Measurements from ENCODE around the gene RPH3AL.

Gene RPH3AL, protein sequence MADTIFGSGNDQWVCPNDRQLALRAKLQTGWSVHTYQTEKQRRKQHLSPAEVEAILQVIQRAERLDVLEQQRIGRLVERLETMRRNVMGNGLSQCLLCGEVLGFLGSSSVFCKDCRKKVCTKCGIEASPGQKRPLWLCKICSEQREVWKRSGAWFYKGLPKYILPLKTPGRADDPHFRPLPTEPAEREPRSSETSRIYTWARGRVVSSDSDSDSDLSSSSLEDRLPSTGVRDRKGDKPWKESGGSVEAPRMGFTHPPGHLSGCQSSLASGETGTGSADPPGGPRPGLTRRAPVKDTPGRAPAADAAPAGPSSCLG

DNA sequence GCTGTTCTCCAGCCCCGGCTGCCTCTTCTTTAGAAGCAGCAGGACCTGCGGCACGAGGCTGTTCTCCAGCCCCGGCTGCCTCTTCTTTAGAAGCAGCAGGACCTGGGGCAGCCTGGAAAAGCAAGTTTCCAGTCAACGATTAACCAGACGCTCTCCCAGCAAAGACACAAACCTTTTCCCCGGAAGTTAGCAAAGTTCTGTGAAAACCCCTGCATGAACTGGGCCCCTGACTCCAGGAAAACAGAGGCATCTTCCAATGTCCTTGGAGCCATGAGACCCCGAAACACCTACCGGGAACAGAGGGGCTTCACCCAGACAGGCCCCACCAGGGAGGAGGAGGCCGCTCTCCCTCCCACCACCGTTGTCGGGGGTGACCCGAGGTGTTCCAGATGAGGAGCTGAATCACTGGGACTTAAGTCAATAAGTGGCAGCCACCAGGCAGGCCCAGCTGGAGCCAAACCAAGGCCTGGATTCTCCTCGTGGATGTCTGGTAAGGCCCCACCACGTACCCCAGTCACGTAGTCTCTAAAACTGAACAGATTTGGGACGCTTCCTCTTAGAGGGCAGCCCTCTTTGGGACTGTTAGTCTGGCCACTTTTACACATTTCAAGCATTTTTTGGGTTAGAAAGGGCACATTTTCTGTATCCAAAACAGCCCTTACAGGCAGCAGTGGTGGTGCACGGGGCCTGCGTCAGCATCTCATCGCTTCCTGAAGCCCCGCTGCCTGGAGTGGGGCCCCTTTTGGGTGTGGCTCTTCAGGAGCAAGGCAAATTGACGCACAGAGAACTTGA is at the start of gene RPH3AL:
RPH3AL (minus strand) TSS at position 387 of the 792 bp plus-strand sequence. CDS start 25,264 bp downstream, outside the sequence.
- no peak for DNase-seq (ENCODE audit: low read depth)

DNA sequence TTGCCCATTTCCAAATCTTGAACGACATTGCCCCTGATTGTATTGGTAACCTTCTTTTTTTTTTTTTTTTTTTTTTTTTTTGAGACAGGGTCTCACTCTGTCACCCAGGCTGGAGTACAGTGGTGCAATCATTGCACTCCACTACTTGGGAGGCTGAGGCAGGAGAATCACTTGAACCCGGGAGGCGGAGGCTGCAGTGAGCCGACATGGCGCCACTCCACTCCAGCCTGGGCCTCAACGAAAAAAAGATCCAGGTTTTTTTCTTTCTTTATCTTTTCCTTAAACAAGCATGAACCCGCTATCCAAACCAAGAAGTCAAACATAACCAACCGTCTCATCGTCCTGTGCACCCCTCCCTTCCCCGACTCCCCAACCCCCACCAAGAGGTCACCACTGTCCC is 47.6 kb upstream of the RPH3AL start:
- no peak for DNase-seq (ENCODE audit: low read depth)

DNA sequence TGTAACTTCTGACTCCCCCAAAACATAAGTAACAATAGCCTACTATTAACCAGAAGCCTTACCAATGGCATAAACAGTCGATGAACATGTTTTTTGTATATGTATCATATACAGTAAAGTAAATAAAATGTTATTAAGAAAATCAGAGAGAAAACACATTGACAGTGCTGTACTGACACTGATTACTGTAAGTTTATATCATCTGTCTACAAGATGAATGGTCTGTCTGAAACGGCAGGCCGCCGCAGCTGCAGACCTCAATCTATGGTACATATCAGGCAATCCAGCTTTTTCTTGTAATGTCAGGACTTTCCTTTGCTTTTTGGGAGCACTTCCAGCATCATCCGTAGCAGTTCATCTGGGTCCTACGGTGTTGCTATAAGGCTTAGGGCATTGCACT is 44.2 kb upstream of the RPH3AL start:
- DNase-seq (ENCODE audit: low read depth): no peak

DNA sequence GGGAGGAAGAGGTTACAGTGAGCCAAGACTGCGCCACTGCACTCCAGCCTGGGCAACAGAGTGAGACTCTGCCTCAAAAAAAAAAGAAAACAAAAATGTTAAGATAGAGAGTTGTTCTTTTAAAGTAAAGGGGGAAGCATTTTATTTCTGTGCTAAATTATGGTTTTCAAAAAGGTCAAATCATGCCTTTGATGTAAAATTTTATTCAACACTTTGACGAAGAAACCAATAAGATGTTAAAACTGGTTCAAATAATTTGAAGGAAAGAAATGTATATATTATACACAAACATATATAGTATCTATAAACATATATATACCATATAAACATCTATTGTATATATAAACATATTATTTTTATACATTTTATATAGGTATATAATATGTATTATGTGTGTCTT is 43.4 kb upstream of the RPH3AL start:
- no peak for DNase-seq (ENCODE audit: low read depth)

DNA sequence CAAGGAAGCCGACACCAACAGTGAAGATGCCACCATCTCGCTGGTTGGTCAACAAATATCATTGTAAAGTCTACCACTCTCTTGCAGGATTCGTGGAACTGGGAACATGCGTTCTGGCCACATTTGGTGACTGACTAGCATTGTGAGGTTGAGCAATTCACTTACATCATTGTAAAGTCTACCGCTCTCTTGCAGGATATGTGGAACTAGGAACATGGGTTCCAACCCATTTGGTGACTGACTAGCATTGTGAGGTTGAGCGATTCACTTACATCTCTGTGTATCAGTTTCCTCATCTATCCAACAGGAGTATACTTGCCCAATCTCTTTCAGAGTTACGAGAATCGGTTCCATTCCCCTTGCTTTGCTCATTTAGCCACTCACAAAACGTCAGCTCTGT is 42.6 kb upstream of the RPH3AL start:
- no peak for DNase-seq (ENCODE audit: low read depth)

DNA sequence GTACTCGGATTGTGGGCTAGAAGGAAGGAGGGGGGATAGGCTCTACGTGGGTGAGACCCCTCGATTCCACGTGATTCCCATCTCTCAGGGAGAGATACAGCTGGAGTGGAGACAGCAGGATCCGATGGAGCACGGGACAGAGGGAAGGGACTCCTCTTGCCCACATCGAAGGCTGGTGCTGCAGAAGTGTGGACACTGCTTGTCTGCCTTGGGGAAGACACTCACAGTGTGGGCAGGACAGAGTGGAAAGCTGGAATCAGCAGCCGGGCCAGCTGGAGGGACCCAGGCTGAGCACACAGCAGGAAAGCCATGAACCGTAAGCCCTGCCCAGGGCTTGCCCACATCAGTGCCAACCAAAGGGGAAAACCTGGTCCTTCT is 42.1 kb upstream of the RPH3AL start:
- DNase-seq (ENCODE audit: low read depth): no peak

DNA sequence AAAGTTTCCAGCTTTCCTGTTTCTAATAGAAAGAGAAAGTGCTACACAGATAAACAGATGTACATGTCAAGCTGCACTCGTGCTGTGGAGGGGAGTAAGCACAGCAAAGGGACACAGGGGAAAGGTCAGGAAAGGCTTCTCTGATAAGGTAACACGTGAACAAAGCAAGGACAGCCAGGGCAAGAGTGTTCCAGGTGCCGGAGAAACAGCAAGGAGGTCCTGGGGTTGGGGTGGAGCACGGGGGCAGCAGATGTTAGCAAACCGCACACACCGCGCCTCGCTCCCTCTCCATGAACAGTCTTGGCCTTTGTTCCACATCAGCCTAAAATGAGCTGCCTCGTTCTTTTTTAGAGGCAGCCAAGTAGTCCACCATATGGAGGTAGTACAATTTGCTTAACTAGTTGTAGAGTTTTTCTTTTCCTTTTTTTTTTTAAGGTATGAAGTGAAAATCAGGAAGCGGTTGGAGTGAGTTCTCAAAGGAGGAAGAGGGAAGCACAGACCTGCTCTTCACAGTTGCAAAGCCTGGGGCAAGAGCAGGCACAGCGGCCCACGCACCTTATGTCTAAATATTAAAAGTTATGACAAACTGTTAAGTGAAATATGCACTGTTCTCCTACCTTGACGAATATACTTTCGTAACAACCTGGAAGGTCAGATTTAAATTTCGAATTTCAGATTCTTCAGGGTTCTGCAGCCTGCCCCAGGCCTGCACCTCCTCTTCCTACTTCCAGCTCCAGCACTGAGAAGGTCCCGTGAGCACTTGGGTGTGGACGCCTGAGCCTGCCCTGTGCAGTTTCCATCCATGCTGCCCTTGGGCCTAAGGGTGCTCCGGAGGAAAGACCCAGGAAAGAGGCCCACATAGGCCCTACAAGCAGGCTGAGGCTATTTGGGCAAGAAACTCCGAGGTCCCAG is 41.5 kb upstream of the RPH3AL start:
- DNase-seq (ENCODE audit: low read depth): no peak

DNA sequence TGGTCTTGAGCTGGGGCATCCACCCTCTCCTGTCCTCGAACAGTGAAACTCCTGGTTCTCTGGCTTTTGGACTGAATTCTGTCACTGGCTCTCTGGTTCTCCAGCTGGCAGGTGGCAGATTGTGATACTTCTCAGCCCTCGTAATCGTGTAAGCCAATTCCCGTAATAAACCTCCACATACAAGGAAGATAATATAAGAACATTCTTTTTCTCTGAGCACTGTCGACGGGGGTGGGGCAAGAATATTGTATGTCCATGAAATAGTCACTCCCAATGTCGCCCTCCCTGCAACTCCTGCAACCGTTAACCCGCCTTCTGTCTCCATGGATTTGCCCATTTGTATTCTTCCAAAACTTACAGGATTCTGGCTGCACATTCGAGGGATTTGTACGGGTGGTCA is 39.2 kb upstream of the RPH3AL start:
- DNase-seq (ENCODE audit: low read depth): no peak

DNA sequence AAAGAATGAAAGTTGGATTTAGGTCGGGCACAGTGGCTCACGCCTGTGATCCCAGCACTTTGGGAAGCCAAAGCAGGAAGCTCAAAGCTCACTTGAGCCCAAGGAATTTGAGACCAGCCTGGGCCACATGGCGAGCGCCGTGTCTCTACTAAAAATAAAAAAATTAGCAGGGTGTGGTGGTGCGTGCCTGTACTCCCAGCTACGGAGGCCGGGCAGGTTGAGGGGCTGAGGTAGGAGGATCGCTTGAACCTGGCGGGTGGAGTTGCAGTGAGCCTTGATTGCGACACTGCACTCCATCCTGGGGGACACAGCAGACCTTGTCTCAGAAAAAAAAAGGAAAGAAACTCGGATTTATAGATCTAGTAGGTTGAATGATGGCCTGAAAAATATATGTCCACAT is 37.4 kb upstream of the RPH3AL start:
- no peak for DNase-seq (ENCODE audit: low read depth)

DNA sequence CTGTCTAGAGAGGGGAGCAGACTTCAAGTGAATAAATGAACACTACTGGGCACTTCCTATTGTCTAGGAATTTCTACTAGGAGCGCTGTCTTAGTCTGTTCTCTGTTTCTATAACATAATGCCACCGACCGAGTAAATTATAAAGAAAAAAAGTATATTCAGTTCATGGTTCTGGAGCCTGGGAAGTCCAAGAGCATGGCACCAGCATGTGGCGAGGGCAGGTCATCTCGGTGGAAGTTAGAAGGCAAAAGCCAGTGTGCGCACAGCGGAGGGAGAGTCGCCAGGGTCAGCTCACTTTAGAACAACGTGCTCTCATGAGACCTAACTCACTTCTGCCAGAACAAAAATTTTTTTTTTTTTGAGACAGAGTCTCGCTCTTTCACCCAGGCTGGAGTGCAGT is 35.5 kb upstream of the RPH3AL start:
- no peak for DNase-seq (ENCODE audit: low read depth)

DNA sequence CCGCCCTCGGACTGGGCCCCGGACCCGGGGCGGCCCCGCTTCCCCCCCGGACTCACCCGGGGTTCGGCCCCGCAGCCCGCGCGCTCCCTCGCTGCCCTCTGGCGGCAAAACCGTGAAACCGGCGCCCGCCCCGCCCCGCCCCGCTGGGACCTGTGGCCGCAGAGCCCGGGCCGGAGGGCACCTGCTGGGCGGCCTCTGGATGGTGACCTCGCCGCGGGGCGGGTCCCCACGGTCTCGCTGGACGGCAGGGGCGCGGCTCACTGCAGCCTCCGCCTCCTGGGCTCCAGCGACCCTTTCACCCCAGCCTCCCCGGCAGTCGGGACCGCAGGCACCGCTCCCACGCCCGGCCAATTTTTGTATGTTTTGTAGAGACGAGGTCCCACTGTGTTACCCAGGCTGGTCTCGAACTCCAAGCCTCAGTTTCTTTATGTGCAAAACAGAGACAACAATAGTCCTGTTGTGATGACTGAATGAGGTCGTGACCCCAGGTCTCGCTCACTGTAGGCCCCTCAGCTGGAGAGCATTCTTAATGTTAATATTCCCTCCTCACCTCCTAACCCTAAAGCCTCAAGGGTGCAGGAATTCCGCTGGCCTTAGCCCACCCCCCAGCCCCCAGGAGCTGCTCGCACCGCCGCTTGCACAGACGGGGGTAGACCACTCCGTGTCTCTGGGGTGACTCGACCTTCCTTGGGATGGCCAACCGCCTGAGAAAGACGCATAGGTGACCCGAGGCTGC is 33.7 kb upstream of the RPH3AL start:
- DNase-seq (ENCODE audit: low read depth): no peak

DNA sequence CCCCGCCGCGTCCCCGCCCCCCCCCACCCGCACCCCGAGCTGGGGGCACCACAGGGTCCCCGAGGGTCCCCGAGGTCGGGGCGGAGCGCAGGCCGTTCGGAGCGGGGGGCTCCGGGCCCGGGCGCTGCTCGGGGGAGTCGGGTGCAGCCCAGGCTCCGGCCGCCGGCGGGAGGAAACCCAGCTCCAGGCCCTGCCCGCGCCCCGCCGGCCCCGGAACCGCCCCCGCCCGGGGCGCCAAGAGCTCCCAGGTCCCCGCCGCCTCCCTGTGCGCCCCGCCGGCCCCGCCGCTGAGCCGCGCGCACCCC is 33.2 kb upstream of the RPH3AL start:
- no peak for DNase-seq (ENCODE audit: low read depth)

DNA sequence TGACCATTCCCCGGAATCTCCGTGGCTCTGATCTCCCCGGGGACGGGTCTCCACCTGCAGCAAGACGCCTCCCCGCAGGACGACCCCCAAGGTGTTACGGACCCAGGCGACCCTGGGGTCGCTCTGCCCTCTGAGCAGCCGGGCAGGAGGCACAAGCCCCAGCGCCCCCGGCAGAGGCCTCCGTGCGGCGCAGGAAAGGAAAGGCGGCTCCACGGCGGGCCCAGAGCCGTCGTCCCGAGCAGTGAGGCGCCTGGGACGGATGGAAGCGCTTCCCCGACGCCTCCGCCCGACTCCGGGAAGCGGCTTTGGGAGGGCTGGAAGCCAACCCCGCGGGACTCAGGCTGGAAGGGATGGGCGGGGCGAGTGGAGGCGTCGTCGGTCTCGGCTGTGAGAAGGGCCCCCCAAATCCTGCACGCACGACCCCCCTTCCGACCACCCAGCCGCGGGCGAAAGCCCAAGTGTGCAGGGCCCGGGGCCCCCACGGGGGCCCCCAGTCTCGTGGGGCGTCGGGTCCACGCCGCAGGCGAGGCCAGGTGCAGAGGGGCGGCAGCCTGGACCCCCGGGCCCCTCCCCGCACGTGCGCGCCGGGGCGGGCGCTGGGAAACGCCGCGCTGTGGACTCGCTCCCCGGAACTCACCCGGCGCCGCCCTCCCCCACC is 32.7 kb upstream of the RPH3AL start:
- no peak for DNase-seq (ENCODE audit: low read depth)

DNA sequence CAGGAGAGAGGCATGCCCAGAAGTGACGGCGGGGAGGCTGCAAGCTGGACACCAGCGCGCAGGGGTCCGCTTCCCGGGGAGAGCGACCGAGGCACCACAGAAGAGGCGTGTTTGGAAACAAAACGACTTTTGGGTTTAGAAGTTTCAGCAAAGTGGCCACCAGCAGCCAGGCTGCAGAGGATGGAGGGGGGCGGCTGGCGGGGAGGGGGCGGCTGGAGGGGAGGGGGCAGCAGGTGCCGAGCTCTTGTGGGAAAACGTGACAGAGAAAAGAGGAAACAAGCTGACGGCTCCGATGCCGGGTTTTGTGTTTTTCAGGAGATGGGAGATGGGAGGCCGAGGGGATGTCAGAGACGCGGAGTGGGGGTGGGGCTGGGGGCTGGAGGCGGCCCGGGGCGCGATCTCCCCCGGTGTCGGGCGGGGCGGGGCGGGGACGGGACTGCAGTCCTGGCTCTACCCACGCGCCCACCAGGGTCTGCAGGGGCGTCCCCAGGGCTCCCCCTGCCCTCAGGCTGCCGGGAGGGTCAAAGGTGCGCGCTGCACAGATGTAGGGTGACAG is 32.1 kb upstream of the RPH3AL start:
- DNase-seq (ENCODE audit: low read depth): no peak

DNA sequence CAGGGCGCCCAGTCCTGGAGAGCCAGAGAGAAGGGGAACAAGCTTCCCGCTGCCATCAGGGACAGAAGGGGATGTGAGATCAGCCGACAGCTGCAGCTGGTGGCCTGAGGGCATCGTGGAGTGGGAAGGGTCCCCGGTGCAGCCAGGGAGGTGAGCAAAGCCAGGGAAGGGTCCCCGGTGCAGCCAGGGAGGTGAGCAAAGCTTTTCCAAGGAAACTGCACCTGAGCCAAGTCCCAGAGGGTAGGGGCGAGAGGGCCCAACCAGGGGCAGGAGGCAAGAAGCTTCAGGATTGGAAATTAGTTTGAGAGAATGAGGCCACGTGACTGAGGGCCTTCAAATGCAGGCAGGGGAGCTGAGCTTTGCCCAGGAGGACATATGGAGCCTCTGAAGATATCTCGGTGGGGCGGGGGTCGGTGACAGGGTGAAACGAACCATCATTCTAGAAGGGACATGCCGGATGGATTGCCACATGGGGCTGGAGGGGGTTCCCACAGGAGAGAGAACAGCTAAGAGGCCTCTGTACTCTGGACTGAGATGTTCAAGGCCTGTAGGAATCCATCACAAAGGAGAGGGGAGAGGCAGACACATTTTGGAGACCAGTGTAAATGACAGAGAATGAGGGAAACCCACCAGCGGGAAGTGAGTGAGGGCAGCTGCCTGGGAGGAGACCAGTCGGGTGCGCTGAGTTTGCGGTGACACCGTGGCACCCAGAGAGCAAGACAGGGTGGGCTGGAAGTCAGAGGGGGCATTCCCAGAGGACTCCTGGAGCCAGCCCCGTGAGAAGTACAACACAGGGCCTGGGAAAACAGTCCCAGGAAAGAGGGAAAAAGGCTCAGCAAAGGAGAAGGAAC is 31.4 kb upstream of the RPH3AL start:
- DNase-seq (ENCODE audit: low read depth): no peak

DNA sequence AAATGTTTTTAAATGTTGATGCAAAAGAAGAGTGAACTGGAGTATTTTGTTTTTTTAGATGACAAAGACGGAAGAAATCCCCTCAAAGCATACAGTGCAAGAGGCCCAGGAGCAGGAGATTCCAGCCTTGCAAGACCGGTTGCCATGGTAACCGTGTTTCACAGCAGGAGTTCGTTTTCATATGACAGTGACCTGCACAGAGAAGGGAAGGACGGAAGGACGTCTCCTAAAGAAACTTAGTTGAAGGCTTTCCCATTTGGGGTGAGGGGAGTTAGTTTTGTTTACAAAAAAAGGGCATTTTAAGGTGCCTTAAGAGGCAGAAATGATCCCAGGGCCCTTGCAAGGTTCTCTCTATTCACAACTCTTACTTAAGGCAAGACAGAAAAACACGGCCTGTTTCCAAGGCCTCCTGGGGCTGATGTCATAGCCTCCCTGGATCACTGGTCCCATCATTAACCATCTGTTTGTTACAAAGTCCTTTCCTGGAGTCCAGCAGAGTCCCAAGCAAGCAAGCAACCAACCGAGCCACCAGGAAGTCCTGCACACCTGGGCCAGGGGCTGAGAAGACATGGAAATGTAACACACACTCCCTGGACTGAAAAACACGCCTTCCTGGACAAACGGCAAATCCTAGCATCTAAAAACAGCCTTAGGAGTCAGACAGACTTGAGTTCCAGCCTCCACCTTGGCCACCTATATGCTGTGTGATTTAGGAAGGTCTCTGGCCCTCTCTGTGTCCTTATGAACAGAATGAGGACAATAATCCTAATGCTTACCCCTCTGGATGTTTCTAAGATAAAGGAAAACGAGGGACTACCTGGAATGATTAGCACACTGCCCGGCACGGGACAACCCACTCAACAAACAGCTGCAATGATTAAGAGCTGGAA is 30.3 kb upstream of the RPH3AL start:
- DNase-seq (ENCODE audit: low read depth): no peak

DNA sequence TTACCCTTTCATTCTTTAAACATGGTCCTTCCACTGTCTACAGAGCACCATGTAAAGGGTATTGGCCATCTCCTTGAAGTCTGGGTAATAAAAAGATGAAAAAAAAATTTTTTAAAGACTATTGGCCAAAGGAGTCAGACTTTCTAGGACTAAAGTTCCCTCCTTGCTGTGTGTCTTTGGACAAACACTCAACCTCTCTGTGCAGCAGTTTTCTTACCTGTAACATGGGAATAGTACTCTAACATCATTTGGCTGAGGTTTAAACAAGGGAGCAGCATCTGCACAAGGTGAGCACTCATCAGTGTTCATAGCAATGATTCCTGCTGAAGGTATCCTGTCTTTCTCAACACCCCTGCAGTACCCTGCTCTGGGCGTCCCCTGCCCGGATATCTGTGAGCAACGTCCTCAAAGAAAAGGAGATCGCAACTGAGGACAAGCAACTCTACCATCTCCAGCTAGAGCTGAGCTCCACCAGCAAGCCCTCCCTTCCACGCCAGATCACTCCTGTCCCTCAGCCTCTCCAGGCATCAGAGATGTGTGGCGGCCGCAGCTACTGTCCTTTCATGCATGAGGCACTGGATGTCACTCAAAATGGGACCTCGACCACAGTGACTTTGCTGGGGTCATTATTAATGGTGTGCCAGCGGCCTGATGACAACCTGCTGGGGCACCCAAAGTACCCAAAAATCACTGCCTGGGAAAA is 29.5 kb upstream of the RPH3AL start:
- DNase-seq (ENCODE audit: low read depth): no peak

DNA sequence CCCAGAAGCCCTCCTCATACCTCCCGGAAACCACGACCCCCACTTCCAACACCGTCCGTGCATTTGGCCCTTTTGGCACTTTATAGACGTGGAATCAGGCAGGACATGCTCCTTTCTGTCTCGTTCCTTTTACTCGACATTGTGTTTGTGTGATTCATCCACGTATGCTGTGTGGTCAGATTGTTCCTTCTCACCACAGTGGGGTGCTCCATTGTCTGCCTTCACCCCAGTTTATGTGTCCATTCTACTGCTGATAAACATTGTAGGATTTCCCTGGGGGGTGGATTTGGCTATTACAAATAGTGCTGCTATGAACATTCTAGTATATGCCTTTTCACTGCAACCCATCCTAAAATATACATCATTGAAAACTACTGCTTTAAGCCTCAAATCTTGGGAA is 28.9 kb upstream of the RPH3AL start:
- DNase-seq (ENCODE audit: low read depth): no peak
